Measurements from ENCODE around the gene DDA1. TPM values are rescaled to one million over a fixed set of nuclear protein-coding genes. Genes with fewer than 3 reads are reported as not detected.

Gene DDA1
- total and polyA plus RNA-seq, 9 of the 15 experiments (the other 6 are each of a cell fraction or from before 2014, with no cell fraction given) = 1.4 to 83.8 (median 33.8) TPM

DNA sequence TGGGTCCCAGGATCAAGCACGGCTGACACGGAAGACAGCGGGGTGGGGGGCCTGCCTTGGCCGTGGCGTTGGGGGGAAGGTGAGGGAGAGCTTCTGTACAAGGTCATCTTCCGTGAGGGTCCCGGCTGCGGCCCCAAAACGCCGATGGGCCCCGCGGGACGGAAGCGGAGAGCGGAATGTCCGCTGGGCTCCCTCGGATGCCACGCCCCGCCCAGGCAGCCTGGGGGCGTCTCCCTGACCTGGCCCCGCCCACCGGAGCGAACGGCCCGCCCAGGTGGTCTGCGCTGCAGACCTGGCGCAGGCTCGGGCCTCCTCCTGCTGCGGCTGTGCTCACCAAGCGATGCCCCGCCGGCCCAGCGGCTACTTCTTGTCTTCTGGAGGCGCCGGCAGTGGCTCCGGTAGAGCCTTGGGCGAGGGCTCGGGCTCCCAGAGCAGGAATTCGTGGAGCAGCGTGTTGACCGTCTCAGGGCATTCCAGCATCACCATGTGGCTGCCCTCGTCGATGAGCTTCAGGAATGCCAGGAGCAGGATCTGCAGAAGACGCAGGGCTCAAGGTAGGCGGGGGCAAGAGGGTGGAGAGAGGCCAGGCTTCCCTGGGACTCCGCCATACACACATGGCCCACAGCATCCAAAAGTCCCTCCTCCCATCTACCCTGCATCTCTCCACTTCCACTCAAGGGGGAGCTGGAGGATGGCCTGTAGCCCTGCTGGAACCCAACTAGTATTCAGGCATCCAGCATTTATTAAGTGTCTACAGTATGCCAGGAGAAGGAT is 16.9 kb upstream of the DDA1 start (continued):
- no peak for TF ChIP-seq NEUROD1 (IDR thresholded peaks at IDR 0.05; ENCODE audit: borderline replicate concordance, low read depth, low read length, partially characterized antibody)
- TF ChIP-seq ZNF354B (CRISPR knock-in tag; IDR thresholded peaks at IDR 0.05) = no peak
- TF ChIP-seq, protein P1, sequence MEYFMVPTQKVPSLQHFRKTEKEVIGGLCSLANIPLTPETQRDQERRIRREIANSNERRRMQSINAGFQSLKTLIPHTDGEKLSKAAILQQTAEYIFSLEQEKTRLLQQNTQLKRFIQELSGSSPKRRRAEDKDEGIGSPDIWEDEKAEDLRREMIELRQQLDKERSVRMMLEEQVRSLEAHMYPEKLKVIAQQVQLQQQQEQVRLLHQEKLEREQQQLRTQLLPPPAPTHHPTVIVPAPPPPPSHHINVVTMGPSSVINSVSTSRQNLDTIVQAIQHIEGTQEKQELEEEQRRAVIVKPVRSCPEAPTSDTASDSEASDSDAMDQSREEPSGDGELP (CRISPR knock-in tag; IDR thresholded peaks at IDR 0.05; ENCODE audit: borderline replicate concordance) = peak; percentile 73
- TF ChIP-seq, protein P2, sequence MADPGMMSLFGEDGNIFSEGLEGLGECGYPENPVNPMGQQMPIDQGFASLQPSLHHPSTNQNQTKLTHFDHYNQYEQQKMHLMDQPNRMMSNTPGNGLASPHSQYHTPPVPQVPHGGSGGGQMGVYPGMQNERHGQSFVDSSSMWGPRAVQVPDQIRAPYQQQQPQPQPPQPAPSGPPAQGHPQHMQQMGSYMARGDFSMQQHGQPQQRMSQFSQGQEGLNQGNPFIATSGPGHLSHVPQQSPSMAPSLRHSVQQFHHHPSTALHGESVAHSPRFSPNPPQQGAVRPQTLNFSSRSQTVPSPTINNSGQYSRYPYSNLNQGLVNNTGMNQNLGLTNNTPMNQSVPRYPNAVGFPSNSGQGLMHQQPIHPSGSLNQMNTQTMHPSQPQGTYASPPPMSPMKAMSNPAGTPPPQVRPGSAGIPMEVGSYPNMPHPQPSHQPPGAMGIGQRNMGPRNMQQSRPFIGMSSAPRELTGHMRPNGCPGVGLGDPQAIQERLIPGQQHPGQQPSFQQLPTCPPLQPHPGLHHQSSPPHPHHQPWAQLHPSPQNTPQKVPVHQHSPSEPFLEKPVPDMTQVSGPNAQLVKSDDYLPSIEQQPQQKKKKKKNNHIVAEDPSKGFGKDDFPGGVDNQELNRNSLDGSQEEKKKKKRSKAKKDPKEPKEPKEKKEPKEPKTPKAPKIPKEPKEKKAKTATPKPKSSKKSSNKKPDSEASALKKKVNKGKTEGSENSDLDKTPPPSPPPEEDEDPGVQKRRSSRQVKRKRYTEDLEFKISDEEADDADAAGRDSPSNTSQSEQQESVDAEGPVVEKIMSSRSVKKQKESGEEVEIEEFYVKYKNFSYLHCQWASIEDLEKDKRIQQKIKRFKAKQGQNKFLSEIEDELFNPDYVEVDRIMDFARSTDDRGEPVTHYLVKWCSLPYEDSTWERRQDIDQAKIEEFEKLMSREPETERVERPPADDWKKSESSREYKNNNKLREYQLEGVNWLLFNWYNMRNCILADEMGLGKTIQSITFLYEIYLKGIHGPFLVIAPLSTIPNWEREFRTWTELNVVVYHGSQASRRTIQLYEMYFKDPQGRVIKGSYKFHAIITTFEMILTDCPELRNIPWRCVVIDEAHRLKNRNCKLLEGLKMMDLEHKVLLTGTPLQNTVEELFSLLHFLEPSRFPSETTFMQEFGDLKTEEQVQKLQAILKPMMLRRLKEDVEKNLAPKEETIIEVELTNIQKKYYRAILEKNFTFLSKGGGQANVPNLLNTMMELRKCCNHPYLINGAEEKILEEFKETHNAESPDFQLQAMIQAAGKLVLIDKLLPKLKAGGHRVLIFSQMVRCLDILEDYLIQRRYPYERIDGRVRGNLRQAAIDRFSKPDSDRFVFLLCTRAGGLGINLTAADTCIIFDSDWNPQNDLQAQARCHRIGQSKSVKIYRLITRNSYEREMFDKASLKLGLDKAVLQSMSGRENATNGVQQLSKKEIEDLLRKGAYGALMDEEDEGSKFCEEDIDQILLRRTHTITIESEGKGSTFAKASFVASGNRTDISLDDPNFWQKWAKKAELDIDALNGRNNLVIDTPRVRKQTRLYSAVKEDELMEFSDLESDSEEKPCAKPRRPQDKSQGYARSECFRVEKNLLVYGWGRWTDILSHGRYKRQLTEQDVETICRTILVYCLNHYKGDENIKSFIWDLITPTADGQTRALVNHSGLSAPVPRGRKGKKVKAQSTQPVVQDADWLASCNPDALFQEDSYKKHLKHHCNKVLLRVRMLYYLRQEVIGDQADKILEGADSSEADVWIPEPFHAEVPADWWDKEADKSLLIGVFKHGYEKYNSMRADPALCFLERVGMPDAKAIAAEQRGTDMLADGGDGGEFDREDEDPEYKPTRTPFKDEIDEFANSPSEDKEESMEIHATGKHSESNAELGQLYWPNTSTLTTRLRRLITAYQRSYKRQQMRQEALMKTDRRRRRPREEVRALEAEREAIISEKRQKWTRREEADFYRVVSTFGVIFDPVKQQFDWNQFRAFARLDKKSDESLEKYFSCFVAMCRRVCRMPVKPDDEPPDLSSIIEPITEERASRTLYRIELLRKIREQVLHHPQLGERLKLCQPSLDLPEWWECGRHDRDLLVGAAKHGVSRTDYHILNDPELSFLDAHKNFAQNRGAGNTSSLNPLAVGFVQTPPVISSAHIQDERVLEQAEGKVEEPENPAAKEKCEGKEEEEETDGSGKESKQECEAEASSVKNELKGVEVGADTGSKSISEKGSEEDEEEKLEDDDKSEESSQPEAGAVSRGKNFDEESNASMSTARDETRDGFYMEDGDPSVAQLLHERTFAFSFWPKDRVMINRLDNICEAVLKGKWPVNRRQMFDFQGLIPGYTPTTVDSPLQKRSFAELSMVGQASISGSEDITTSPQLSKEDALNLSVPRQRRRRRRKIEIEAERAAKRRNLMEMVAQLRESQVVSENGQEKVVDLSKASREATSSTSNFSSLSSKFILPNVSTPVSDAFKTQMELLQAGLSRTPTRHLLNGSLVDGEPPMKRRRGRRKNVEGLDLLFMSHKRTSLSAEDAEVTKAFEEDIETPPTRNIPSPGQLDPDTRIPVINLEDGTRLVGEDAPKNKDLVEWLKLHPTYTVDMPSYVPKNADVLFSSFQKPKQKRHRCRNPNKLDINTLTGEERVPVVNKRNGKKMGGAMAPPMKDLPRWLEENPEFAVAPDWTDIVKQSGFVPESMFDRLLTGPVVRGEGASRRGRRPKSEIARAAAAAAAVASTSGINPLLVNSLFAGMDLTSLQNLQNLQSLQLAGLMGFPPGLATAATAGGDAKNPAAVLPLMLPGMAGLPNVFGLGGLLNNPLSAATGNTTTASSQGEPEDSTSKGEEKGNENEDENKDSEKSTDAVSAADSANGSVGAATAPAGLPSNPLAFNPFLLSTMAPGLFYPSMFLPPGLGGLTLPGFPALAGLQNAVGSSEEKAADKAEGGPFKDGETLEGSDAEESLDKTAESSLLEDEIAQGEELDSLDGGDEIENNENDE (IDR thresholded peaks at IDR 0.05; ENCODE audit: low read depth, low read length) = no peak
- TF ChIP-seq RNF2 (IDR thresholded peaks at IDR 0.05) = no peak
- TF ChIP-seq BRCA1 (IDR thresholded peaks at IDR 0.05) = no peak
- TF ChIP-seq BRCA1 (CRISPR knock-in tag; IDR thresholded peaks at IDR 0.05) = no peak
- TF ChIP-seq ZNF134 (CRISPR knock-in tag; conservative IDR thresholded peaks at IDR 0.05) = no peak
- no peak for TF ChIP-seq ZNF140 (CRISPR knock-in tag; IDR thresholded peaks at IDR 0.05)
- TF ChIP-seq RBM15 (IDR thresholded peaks at IDR 0.05; ENCODE audit: insufficient read depth, low read length) = no peak
- TF ChIP-seq CBX3 (IDR thresholded peaks at IDR 0.05; ENCODE audit: borderline replicate concordance in 1 of 2, low read length in 2 of 2) = peak in 1 of 2 experiments; percentile 51; a peak in 2 of 3 replicates
- TF ChIP-seq ETV1 (tag; conservative IDR thresholded peaks at IDR 0.05; ENCODE audit: low read depth) = no peak
- no peak for TF ChIP-seq ZNF75A (CRISPR knock-in tag; IDR thresholded peaks at IDR 0.05)
- no peak for TF ChIP-seq HOXB6 (CRISPR knock-in tag; IDR thresholded peaks at IDR 0.05; ENCODE audit: borderline replicate concordance)
- TF ChIP-seq ZNF408 (CRISPR knock-in tag; IDR thresholded peaks at IDR 0.05; ENCODE audit: low read depth) = no peak

All from K562 (cell line).